ENCODE measurements around the gene ATP11A. TPM values are rescaled to one million over a fixed set of nuclear protein-coding genes. Genes with fewer than 3 reads are reported as not detected.

ATP11A gene
- total RNA-seq, 1 donor from 2014 or later = 114 TPM

GRCh38 chr13:112726016-112726767 lies 36.4 kb downstream of the ATP11A start:
- TF ChIP-seq CTCF (IDR thresholded peaks at IDR 0.05; ENCODE audit: unreplicated experiment) = no peak
- Mint-ChIP-seq H3K9me3 (no peaks in the 10 kb centered on the region), H3K27me3 (ENCODE audit: low read depth) (no peaks in the 10 kb centered on the region), H3K4me1 (peaks cover 60% of the 10 kb centered on the region), H3K27ac (peak overlapping the region; percentile 69), H3K36me3 (no peaks in the 10 kb centered on the region), H3K4me3 (no peak overlapping the region)
- no peak for DNase-seq (ENCODE audit: low spot score in 2 of 2, unreplicated experiment in 2 of 2)

- no peak for TF ChIP-seq CTCF (IDR thresholded peaks at IDR 0.05; ENCODE audit: unreplicated experiment)
- H3K27me3 Mint-ChIP-seq (ENCODE audit: low read depth) = no peaks in the 10 kb centered on the region
- H3K4me3 Mint-ChIP-seq = no peak overlapping the region
- no peaks in the 10 kb centered on the region for H3K36me3 Mint-ChIP-seq
- peaks cover 52% of the 10 kb centered on the region for H3K4me1 Mint-ChIP-seq
- peak overlapping the region; percentile 25 for H3K27ac Mint-ChIP-seq
- no peak for DNase-seq (ENCODE audit: low spot score in 2 of 2, unreplicated experiment in 2 of 2)
- H3K9me3 Mint-ChIP-seq = no peaks in the 10 kb centered on the region
Observed at GRCh38 chr13:112727581-112727980, 37.7 kb downstream of the ATP11A start.

GRCh38 chr13:112728375-112729126 lies 38.7 kb downstream of the ATP11A start:
- Mint-ChIP-seq H3K36me3 (no peaks in the 10 kb centered on the region), H3K4me3 (no peak overlapping the region), H3K27ac (peak overlapping the region; percentile 61), H3K9me3 (no peaks in the 10 kb centered on the region), H3K27me3 (ENCODE audit: low read depth) (no peaks in the 10 kb centered on the region), H3K4me1 (peaks cover 50% of the 10 kb centered on the region)
- DNase-seq (ENCODE audit: low spot score in 2 of 2, unreplicated experiment in 2 of 2) = no peak
- TF ChIP-seq CTCF (IDR thresholded peaks at IDR 0.05; ENCODE audit: unreplicated experiment) = no peak

GRCh38 chr13:112729408-112729807 lies 39.6 kb downstream of the ATP11A start:
- no peak for TF ChIP-seq CTCF (IDR thresholded peaks at IDR 0.05; ENCODE audit: unreplicated experiment)
- Mint-ChIP-seq H3K4me3 (no peak overlapping the region), H3K27ac (peak overlapping the region; percentile 61), H3K9me3 (no peaks in the 10 kb centered on the region), H3K4me1 (peaks cover 56% of the 10 kb centered on the region), H3K27me3 (ENCODE audit: low read depth) (no peaks in the 10 kb centered on the region), H3K36me3 (no peaks in the 10 kb centered on the region)
- no peak for DNase-seq (ENCODE audit: low spot score in 2 of 2, unreplicated experiment in 2 of 2)

- DNase-seq (ENCODE audit: low spot score in 2 of 2, unreplicated experiment in 2 of 2) = no peak
- H3K4me3 Mint-ChIP-seq = no peak overlapping the region
- H3K27ac Mint-ChIP-seq = no peak overlapping the region
Observed at GRCh38 chr13:112730157-112730671, 40.4 kb downstream of the ATP11A start.

More at GRCh38 chr13:112730157-112730671, 40.4 kb downstream of the ATP11A start:
- peaks cover 61% of the 10 kb centered on the region for H3K4me1 Mint-ChIP-seq
- TF ChIP-seq CTCF (IDR thresholded peaks at IDR 0.05; ENCODE audit: unreplicated experiment) = no peak
- H3K9me3 Mint-ChIP-seq = no peaks in the 10 kb centered on the region
- H3K36me3 Mint-ChIP-seq = no peaks in the 10 kb centered on the region
- no peaks in the 10 kb centered on the region for H3K27me3 Mint-ChIP-seq (ENCODE audit: low read depth)
